Measurements from ENCODE around the gene TRAPPC3.
A peak's percentile ranks its signal among the peaks of the same experiment; 100 is the strongest.

TRAPPC3 gene

GRCh38 chr1:36092166-36092797 is 57.0 kb downstream of the TRAPPC3 start:
- H3K36me3 ChIP-seq (ENCODE audit: control insufficient read depth, insufficient read depth, low read length), result peaks cover 37% of the 10 kb centered on the region
- no peak for TF ChIP-seq CTCF (IDR thresholded peaks at IDR 0.05; ENCODE audit: insufficient read depth, low read length, poor library complexity, severe bottlenecking)
- no peaks in the 10 kb centered on the region for H3K27me3 ChIP-seq (replicated peaks; ENCODE audit: control insufficient read depth, insufficient read depth, low read length)
- no peak for DNase-seq (ENCODE audit: extremely low read depth, insufficient read length)
- H3K4me3 ChIP-seq (replicated peaks; ENCODE audit: low read depth, low read length), result no peak overlapping the region

- Histone ChIP-seq H3K4me3 (replicated peaks; ENCODE audit: low read depth, low read length) (no peak overlapping the region), H3K36me3 (ENCODE audit: control insufficient read depth, insufficient read depth, low read length) (peaks cover 37% of the 10 kb centered on the region), H3K27me3 (replicated peaks; ENCODE audit: control insufficient read depth, insufficient read depth, low read length) (no peaks in the 10 kb centered on the region)
- DNase-seq (ENCODE audit: extremely low read depth, insufficient read length), result no peak
- no peak for TF ChIP-seq CTCF (IDR thresholded peaks at IDR 0.05; ENCODE audit: insufficient read depth, low read length, poor library complexity, severe bottlenecking)
Observed at GRCh38 chr1:36091698-36092097, 57.6 kb downstream of the TRAPPC3 start.

DNA sequence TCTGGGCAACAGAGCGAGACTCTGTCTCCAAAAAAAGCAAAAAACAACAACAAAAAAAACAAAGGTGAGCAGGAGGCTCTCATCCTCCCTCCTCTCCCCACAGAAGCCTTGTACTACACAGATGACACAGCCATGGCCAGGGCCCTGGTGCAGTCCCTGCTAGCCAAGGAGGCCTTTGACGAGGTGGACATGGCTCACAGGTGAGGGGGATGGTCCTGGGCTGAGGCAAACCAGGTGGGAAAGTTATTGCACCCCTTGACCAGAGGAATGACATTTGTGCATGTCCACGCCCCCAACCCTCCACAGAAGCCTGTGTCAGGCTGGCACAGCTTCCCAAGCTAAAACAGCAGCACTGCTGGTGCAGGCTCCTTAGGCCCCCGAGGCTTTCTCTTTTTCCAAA is 58.1 kb downstream of the TRAPPC3 start:
- H3K36me3 ChIP-seq (ENCODE audit: control insufficient read depth, insufficient read depth, low read length), result peaks cover 36% of the 10 kb centered on the region

DNA sequence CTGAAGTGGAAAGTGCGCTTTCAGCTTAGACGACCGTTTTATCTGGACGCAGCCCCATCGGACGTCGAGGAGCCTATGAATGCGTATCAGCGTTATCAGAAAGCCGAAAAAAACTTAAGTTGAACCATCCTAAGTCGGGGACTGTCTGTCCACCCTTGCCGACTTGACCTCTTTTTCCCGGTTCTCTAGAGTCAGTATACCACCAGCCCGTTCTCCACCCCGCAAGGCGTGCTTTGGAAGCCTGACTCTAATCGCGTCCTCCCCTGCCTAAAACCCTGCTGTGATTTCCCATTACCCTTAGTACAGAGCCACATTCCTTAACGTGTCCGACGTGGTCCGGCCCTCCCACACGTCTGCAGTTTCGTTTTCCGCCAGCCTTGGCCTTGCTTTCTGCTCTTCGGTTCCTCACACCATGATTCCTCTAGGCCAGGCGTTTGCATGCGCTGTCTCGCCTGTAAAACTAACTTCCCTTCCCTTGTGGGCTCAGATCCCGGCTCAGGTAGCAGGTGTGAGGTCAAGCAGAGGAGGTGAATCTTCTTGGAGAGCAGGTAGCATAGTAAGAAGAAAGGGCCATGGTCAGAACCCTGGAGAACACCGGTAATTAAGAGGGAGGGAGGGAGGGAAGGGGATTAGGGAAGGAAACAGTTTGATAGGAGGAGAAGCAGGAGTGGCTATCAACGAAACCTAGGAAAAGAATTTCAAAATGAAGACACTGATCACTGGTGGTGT is 59.7 kb downstream of the TRAPPC3 start:
- TF ChIP-seq CTCF (IDR thresholded peaks at IDR 0.05; ENCODE audit: insufficient read depth, low read length, poor library complexity, severe bottlenecking), result no peak
- Histone ChIP-seq H3K27me3 (replicated peaks; ENCODE audit: control insufficient read depth, insufficient read depth, low read length) (no peaks in the 10 kb centered on the region), H3K36me3 (ENCODE audit: control insufficient read depth, insufficient read depth, low read length) (peaks cover 29% of the 10 kb centered on the region), H3K4me3 (replicated peaks; ENCODE audit: low read depth, low read length) (peak overlapping the region; percentile 95)
- no peak for DNase-seq (ENCODE audit: extremely low read depth, insufficient read length)

More for the DNA sequence above, 58.1 kb downstream of the TRAPPC3 start:
- Histone ChIP-seq H3K27me3 (replicated peaks; ENCODE audit: control insufficient read depth, insufficient read depth, low read length) (no peaks in the 10 kb centered on the region), H3K4me3 (replicated peaks; ENCODE audit: low read depth, low read length) (no peak overlapping the region)
- TF ChIP-seq CTCF (IDR thresholded peaks at IDR 0.05; ENCODE audit: insufficient read depth, low read length, poor library complexity, severe bottlenecking), result no peak
- DNase-seq (ENCODE audit: extremely low read depth, insufficient read length), result no peak

DNA sequence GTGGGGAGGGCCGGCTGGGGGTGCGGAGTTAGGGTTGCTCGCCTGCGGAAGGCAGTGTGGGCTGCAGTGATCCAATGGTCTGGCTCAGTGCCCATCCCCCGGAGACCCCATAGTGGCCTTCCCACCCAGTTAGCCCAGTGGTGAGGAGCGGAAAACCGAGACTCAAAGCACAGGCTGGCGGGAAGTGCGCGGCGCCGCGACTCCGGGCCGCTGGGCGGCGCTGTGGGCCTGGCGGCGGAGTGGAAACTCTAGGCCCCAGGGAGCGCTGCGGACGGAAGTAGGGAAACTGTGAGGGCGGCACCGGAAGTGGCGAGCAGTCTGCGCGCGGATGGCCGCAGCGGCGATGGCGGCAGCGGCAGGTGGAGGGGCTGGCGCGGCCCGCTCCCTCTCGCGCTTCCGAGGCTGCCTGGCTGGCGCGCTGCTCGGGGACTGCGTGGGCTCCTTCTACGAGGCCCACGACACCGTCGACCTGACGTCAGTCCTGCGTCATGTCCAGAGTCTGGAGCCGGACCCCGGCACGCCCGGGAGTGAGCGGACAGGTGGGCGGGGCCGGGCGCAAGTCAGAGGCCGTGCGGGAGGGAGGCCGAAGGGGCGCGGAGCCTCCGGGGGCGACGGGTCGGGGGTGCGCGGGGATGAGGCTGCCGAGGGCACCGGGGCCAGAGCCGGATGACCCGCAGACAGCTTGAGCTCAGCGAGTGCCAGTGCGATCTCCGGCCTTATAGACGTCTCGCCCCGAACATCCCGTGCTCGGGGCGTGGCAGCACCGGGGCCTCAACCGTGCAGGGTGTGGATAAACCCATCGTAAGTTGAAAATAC is 60.5 kb downstream of the TRAPPC3 start, which contains the start of gene ADPRS:
Gene ADPRS, plus strand, starts transcription at position 316 of the 816 bp plus-strand sequence. Its CDS starts 13 bp downstream, at position 329.
- peak; percentile 93 for TF ChIP-seq CTCF (IDR thresholded peaks at IDR 0.05; ENCODE audit: insufficient read depth, low read length, poor library complexity, severe bottlenecking)
- peak within 1 kb of the TSS; percentile 95 for H3K4me3 ChIP-seq (replicated peaks; ENCODE audit: low read depth, low read length)
- peaks cover 23% of the 10 kb centered on the region for H3K36me3 ChIP-seq (ENCODE audit: control insufficient read depth, insufficient read depth, low read length)
- DNase-seq (ENCODE audit: extremely low read depth, insufficient read length), result peak; percentile 95
- no peaks in the 10 kb centered on the region for H3K27me3 ChIP-seq (replicated peaks; ENCODE audit: control insufficient read depth, insufficient read depth, low read length)
